Astrocyte of the cerebellum (primary cell): ENCODE results near the gene MYO3B.

Experiments
- DNase-seq: peaks from one replicate; pipeline ENCODE4 v3.0.0-alpha.2; 2011; ENCODE audit warnings: low read depth
- H3K4me3 ChIP-seq: 2 replicates; pipeline ENCODE4 v1.5.1; 2011; ENCODE audit warnings: mild to moderate bottlenecking, low read depth, low read length, moderate library complexity
- CTCF ChIP-seq: IDR thresholded peaks from 2 replicates; pipeline ENCODE4 v1.5.1; 2012; ENCODE audit warnings: low read length, low read depth, moderate library complexity, mild to moderate bottlenecking; ENCODE audit errors: missing control alignments
- in situ Hi-C: cut with HindIII; loops from 2 replicates; pipeline ENCODE4 v1.10.0; 2017; ENCODE audit warnings: low sequenced_read_pairs

MYO3B gene

GRCh38 chr2:170313992-170314348 lies 136.0 kb downstream of the MYO3B start:
- no peak for TF ChIP-seq CTCF
- DNase-seq: no peak

GRCh38 chr2:170314744-170315447 lies 136.9 kb downstream of the MYO3B start:
- no peak overlapping the region for H3K4me3 ChIP-seq
- in situ Hi-C loops: no loop called here
- no peak for TF ChIP-seq CTCF
- no peak for DNase-seq

More at GRCh38 chr2:170313992-170314348, 136.0 kb downstream of the MYO3B start:
- in situ Hi-C loops: no loop called here
- H3K4me3 ChIP-seq: no peak overlapping the region

GRCh38 chr2:170320948-170321347 lies 143.0 kb downstream of the MYO3B start:
- in situ Hi-C loops: no loop called here
- H3K4me3 ChIP-seq: no peak overlapping the region
- no peak for DNase-seq
- TF ChIP-seq CTCF: no peak

GRCh38 chr2:170321526-170321925 lies 143.6 kb downstream of the MYO3B start:
- in situ Hi-C loops: no loop called here
- no peak for DNase-seq
- no peak overlapping the region for H3K4me3 ChIP-seq
- TF ChIP-seq CTCF: no peak

GRCh38 chr2:170322140-170322766 lies 144.3 kb downstream of the MYO3B start:
- TF ChIP-seq CTCF: no peak
- in situ Hi-C loops: no loop called here
- H3K4me3 ChIP-seq: no peak overlapping the region
- no peak for DNase-seq

GRCh38 chr2:170323743-170324142 lies 145.8 kb downstream of the MYO3B start:
- TF ChIP-seq CTCF: no peak
- in situ Hi-C loops: no loop called here
- H3K4me3 ChIP-seq: no peak overlapping the region
- DNase-seq: no peak
